Mesothelial cell of epicardium (in vitro differentiated cells): ENCODE data around the gene CEP83. TPM values are rescaled to one million over a fixed set of nuclear protein-coding genes. Genes with fewer than 3 reads are reported as not detected.
"Not testable (repeated sequence)": the region's sequence is repeated elsewhere in the genome, so short reads cannot be mapped to it uniquely, and the experiment has no call there.

Experiments used
- DNase-seq, 2 experiments: peaks; one replicate each; pipeline ENCODE4 v3.0.0; 2021; ENCODE audit warnings: low spot score in 2 of 2; ENCODE audit not compliant: unreplicated experiment in 2 of 2
- H3K27ac Mint-ChIP-seq: 2 replicates; pipeline ENCODE4 v1.8.0; 2021; ENCODE audit warnings: mixed read lengths
- H3K27me3 Mint-ChIP-seq: 2 replicates; pipeline ENCODE4 v1.8.0; 2021; ENCODE audit warnings: low read depth, mixed read lengths
- H3K36me3 Mint-ChIP-seq: 2 replicates; pipeline ENCODE4 v1.8.0; 2021; ENCODE audit warnings: mixed read lengths
- H3K4me1 Mint-ChIP-seq: 2 replicates; pipeline ENCODE4 v1.8.0; 2021; ENCODE audit warnings: mixed read lengths
- H3K4me3 Mint-ChIP-seq: 2 replicates; pipeline ENCODE4 v1.8.0; 2021; ENCODE audit warnings: mild to moderate bottlenecking, moderate library complexity, mixed read lengths
- H3K9me3 Mint-ChIP-seq: 2 replicates; pipeline ENCODE4 v1.8.0; 2021; ENCODE audit warnings: mixed read lengths
- total RNA-seq: library from RNA; stranded (reverse); gene quantifications from 3 replicates; pipeline ENCODE4 v1.2.1, GENCODE V29; 2021
- TF ChIP-seq, protein P1 (sequence below): fragments of 200-600 bp; sonication (generic); IDR thresholded peaks from one replicate; pipeline ENCODE4 v1.5.0; 2021; ENCODE audit warnings: antibody characterized with exemption; ENCODE audit not compliant: unreplicated experiment

Gene CEP83
- total RNA-seq, 1 donor from 2014 or later = 28.9 TPM

- Mint-ChIP-seq H3K27me3 (no peaks in the 10 kb centered on the region), H3K4me1 (peaks cover 19% of the 10 kb centered on the region), H3K27ac (no peak overlapping the region), H3K4me3 (no peak overlapping the region), H3K36me3 (peaks cover 44% of the 10 kb centered on the region), H3K9me3 (peaks cover 43% of the 10 kb centered on the region)
- DNase-seq = no peak
- TF ChIP-seq, protein P1, sequence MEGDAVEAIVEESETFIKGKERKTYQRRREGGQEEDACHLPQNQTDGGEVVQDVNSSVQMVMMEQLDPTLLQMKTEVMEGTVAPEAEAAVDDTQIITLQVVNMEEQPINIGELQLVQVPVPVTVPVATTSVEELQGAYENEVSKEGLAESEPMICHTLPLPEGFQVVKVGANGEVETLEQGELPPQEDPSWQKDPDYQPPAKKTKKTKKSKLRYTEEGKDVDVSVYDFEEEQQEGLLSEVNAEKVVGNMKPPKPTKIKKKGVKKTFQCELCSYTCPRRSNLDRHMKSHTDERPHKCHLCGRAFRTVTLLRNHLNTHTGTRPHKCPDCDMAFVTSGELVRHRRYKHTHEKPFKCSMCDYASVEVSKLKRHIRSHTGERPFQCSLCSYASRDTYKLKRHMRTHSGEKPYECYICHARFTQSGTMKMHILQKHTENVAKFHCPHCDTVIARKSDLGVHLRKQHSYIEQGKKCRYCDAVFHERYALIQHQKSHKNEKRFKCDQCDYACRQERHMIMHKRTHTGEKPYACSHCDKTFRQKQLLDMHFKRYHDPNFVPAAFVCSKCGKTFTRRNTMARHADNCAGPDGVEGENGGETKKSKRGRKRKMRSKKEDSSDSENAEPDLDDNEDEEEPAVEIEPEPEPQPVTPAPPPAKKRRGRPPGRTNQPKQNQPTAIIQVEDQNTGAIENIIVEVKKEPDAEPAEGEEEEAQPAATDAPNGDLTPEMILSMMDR = no peak
These were observed 33.6 kb downstream of the CEP83 start for GRCh38 chr12:94426049-94426448.

DNA sequence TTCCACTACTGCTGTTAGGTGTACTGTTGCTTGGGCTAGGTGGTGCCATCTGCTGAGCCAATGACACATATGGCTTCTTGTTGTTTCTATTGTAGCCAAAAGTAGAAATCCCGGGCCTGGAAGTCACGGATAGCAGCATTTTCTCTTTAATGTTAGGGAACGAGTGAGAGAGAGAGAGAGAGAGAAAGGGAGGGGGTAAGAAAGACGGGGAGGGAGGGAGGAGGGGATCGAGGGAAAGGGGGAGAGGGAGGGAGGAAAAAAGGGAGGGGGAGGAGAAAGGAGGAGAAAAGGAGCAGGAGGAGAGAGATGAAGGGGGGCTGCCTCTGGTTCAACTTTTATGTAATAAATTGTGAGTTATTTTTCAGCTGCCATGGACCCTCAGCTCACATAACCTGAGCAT, 34.8 kb downstream of the CEP83 start:
- not testable (repeated sequence) for H3K27me3 Mint-ChIP-seq, DNase-seq, H3K4me3 Mint-ChIP-seq
- peak overlapping the region; percentile 61 for H3K27ac Mint-ChIP-seq
- peaks cover 19% of the 10 kb centered on the region for H3K4me1 Mint-ChIP-seq
- peaks cover 34% of the 10 kb centered on the region for H3K9me3 Mint-ChIP-seq
- H3K36me3 Mint-ChIP-seq = peaks cover 36% of the 10 kb centered on the region

GRCh38 chr12:94421868-94422740, 37.6 kb downstream of the CEP83 start:
- no peak overlapping the region for H3K27ac Mint-ChIP-seq
- H3K9me3 Mint-ChIP-seq = peaks cover 46% of the 10 kb centered on the region

GRCh38 chr12:94418517-94418916, 41.1 kb downstream of the CEP83 start:
- H3K27ac Mint-ChIP-seq = no peak overlapping the region
- TF ChIP-seq, protein P1 = no peak
- no peak for DNase-seq
- peaks cover 4% of the 10 kb centered on the region for H3K4me1 Mint-ChIP-seq
- H3K27me3 Mint-ChIP-seq = no peaks in the 10 kb centered on the region
- H3K36me3 Mint-ChIP-seq = peaks cover 27% of the 10 kb centered on the region
- H3K9me3 Mint-ChIP-seq = peaks cover 31% of the 10 kb centered on the region
- no peak overlapping the region for H3K4me3 Mint-ChIP-seq

More at GRCh38 chr12:94421868-94422740, 37.6 kb downstream of the CEP83 start:
- Mint-ChIP-seq H3K4me1 (peaks cover 6% of the 10 kb centered on the region), H3K27me3 (no peaks in the 10 kb centered on the region), H3K4me3 (no peak overlapping the region), H3K36me3 (peaks cover 44% of the 10 kb centered on the region)
- no peak for DNase-seq
- TF ChIP-seq, protein P1 = no peak

- no peak for DNase-seq
- H3K27me3 Mint-ChIP-seq = no peaks in the 10 kb centered on the region
- H3K27ac Mint-ChIP-seq = no peak overlapping the region
- H3K9me3 Mint-ChIP-seq = peaks cover 17% of the 10 kb centered on the region
- no peak overlapping the region for H3K4me3 Mint-ChIP-seq
- peaks cover 4% of the 10 kb centered on the region for H3K4me1 Mint-ChIP-seq
- TF ChIP-seq, protein P1 = no peak
- peaks cover 12% of the 10 kb centered on the region for H3K36me3 Mint-ChIP-seq
These were observed 43.1 kb downstream of the CEP83 start for GRCh38 chr12:94416613-94417012.

GRCh38 chr12:94415066-94415465, 44.6 kb downstream of the CEP83 start:
- H3K27ac Mint-ChIP-seq = no peak overlapping the region
- peaks cover 4% of the 10 kb centered on the region for H3K4me1 Mint-ChIP-seq
- H3K27me3 Mint-ChIP-seq = no peaks in the 10 kb centered on the region
- no peak for DNase-seq
- H3K36me3 Mint-ChIP-seq = peaks cover 9% of the 10 kb centered on the region
- H3K9me3 Mint-ChIP-seq = peaks cover 13% of the 10 kb centered on the region
- no peak overlapping the region for H3K4me3 Mint-ChIP-seq
- TF ChIP-seq, protein P1 = no peak
